Cardiac muscle cell (in vitro differentiated cells and primary cell): ENCODE data around the gene CHAC1. TPM values are rescaled to one million over a fixed set of nuclear protein-coding genes. Genes with fewer than 3 reads are reported as not detected.

Experiments used
- DNase-seq, 2 donors: peaks; one replicate each; pipeline versions ENCODE4 v3.0.0 to v3.0.0-alpha.2; 2010 to 2017; ENCODE audit warnings: low read depth in 1 of 2, low spot score in 1 of 2
- H3K27ac ChIP-seq: fragments of 200-600 bp; sonication (generic); 2 replicates; pipeline ENCODE4 v1.5.1; 2016
- H3K27me3 ChIP-seq: fragments of 200-600 bp; sonication (generic); 2 replicates; pipeline ENCODE4 v1.6.0; 2016; ENCODE audit warnings: control low read depth
- H3K36me3 ChIP-seq: fragments of 200-600 bp; sonication (generic); 2 replicates; pipeline ENCODE4 v1.5.1; 2016; ENCODE audit warnings: control low read depth
- H3K4me1 ChIP-seq: fragments of 200-600 bp; sonication (generic); 2 replicates; pipeline ENCODE4 v1.8.1; 2017; ENCODE audit warnings: low read depth, mild to moderate bottlenecking, mixed run types
- H3K4me3 ChIP-seq: fragments of 200-600 bp; sonication (generic); 2 replicates; pipeline ENCODE4 v1.5.1; 2016; ENCODE audit warnings: mild to moderate bottlenecking
- H3K9me3 ChIP-seq: fragments of 200-600 bp; sonication (generic); 2 replicates; pipeline ENCODE4 v1.5.1; 2017; ENCODE audit warnings: low read depth, mild to moderate bottlenecking, control low read depth
- polyA plus RNA-seq: library from polyadenylated mRNA; unstranded; fragments of >200 nt; fragmentation: Nextera tagmentation; extraction: Ambion mirVana; gene quantifications from 2 replicates; pipeline ENCODE4 v1.2.1, GENCODE V29; 2016
- total RNA-seq: library from RNA; depleted of rRNA; stranded (reverse); fragments of >200 nt; gene quantifications from 2 replicates; pipeline ENCODE4 v1.2.3, GENCODE V29; 2016
- TF ChIP-seq, protein P1 (sequence below): IDR thresholded peaks from 2 replicates; pipeline ENCODE4 v1.5.1; 2012; ENCODE audit warnings: low read depth, mild to moderate bottlenecking, low read length

Gene CHAC1
- total and polyA plus RNA-seq, 2 experiments from 2014 or later, result 5.0 to 6.0 TPM

DNA sequence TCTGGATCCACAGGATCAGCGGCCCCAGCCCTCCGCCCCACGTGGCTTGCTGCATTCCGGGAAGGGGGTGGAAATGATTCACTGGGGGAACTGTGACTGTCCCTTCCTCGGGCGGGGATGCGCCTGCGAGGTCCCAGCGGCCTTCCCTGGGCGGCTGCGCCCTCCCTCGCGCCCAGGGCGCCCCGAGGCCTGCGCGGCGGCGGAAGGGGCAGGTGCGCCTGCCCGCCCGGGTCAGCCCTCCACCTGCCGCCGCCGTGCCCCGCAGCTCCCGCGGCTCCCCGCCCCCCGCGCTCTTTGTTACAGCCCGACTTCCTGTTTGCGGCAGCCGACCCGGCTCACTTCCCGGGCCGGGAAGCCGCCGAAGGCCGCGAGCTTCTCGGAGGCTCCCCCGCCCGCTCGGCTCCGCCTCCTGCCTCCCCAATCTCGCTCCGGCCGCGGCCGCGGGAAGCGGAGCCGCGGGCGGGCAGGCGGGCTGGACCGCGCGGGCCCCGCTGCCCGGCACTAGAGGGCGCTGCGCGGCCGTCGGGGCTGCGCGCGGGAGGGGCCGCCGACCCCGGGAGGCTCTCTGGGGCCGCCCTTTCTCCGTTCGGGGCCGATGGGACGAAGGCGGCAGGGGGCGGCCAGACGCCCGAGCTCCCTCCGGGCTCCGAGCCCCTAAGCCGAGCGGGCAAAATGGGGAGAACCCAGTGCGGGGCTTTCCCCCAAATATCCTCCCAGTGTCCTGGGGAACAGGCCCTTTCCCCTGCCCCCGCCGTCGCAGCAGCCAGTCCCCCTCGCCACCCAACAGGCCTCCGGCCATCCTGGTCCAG, 11.5 kb upstream of the CHAC1 start:
- Histone ChIP-seq H3K9me3 (no peaks in the 10 kb centered on the region), H3K27ac (no peak overlapping the region), H3K4me3 (peak overlapping the region; percentile 39), H3K27me3 (peaks cover 30% of the 10 kb centered on the region), H3K4me1 (peaks cover 8% of the 10 kb centered on the region), H3K36me3 (no peaks in the 10 kb centered on the region)
- TF ChIP-seq, protein P1, sequence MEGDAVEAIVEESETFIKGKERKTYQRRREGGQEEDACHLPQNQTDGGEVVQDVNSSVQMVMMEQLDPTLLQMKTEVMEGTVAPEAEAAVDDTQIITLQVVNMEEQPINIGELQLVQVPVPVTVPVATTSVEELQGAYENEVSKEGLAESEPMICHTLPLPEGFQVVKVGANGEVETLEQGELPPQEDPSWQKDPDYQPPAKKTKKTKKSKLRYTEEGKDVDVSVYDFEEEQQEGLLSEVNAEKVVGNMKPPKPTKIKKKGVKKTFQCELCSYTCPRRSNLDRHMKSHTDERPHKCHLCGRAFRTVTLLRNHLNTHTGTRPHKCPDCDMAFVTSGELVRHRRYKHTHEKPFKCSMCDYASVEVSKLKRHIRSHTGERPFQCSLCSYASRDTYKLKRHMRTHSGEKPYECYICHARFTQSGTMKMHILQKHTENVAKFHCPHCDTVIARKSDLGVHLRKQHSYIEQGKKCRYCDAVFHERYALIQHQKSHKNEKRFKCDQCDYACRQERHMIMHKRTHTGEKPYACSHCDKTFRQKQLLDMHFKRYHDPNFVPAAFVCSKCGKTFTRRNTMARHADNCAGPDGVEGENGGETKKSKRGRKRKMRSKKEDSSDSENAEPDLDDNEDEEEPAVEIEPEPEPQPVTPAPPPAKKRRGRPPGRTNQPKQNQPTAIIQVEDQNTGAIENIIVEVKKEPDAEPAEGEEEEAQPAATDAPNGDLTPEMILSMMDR, result peak; percentile 29
- DNase-seq, result peak; percentile 83 to 84

DNA sequence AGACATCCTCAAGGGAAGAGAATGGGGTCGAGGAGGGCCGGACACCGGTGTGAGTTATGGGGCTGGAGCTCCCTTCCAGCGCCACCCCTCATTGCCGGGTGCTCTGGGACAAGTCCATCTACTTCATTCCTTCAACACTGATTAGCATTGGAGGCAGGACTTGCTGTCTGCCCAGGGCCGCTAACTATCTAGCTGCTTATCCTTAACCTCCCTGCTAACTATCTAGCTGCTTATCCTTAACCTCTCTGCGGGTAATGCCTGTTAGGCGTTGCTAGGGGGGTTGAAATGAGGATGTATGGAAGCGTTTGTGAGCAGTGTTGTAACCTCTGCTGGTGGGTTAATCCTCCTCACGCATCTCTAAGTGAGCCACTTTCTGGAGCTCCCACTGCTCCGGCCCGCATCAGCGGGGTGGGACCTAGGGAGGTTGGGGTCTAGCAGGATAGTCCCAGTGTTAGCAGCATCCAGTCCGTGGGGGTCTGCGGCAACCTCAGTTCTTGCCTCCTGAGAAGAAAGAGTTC, 10.9 kb upstream of the CHAC1 start:
- H3K9me3 ChIP-seq, result no peaks in the 10 kb centered on the region
- no peak for DNase-seq
- peaks cover 8% of the 10 kb centered on the region for H3K4me1 ChIP-seq
- H3K27me3 ChIP-seq, result peaks cover 30% of the 10 kb centered on the region
- TF ChIP-seq, protein P1, result no peak
- no peaks in the 10 kb centered on the region for H3K36me3 ChIP-seq
- no peak overlapping the region for H3K27ac ChIP-seq
- H3K4me3 ChIP-seq, result peak overlapping the region; percentile 39

DNA sequence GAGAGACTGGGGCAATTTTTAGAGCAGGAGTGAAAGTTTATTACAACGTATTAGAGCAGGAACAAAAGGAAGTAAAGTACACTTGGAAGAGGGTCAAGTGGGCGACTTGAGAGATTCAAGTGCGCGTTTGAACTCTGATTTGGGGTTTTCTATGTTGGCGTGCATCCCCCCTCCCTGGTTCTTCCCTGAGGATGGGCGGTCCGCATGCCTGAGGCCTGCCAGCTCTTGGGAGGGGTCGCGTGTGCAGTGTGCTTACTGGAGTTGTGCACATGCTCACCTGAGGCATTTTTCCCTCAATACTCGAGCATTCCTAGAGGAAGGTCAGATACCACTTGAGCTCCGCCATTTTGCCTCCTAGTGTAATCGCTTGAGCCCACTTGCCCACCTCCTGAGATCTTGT, 10.4 kb upstream of the CHAC1 start:
- no peak for DNase-seq
- Histone ChIP-seq H3K36me3 (no peaks in the 10 kb centered on the region), H3K27ac (no peak overlapping the region), H3K4me3 (no peak overlapping the region), H3K27me3 (peaks cover 30% of the 10 kb centered on the region), H3K9me3 (no peaks in the 10 kb centered on the region), H3K4me1 (peaks cover 8% of the 10 kb centered on the region)
- TF ChIP-seq, protein P1, result no peak

DNA sequence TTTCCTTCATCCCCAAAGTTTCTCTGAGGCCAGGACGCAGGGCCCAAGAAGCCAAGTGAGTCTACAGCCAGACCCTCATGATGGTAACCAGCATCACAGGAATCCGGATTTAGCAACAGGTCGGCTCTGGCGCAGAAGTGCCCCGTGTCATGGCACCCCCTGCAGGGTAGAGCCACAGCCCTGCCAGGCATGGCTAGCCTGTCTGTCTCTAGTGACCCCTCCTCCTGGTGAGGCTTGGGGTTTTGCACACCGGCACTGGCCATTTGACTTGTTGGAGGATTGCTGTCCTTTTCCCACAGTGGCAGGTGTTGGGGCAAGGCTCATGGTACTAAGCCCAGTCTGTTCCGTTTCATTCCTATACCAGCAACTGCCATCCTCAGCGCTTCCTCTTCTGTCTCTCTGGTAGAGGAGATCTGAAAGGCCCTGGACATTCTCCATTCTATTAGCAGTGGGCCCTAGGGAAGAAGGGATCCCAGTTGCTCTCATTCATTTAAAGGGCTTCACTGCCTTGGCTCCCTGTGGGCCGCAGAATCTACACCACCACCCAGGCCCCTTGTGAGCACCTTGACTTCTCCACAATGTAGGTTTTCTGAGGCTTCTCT, 9.4 kb upstream of the CHAC1 start:
- Histone ChIP-seq H3K36me3 (no peaks in the 10 kb centered on the region), H3K9me3 (no peaks in the 10 kb centered on the region), H3K4me3 (no peak overlapping the region), H3K4me1 (peaks cover 8% of the 10 kb centered on the region), H3K27ac (no peak overlapping the region), H3K27me3 (peaks cover 30% of the 10 kb centered on the region)
- DNase-seq, result no peak
- TF ChIP-seq, protein P1, result no peak

DNA sequence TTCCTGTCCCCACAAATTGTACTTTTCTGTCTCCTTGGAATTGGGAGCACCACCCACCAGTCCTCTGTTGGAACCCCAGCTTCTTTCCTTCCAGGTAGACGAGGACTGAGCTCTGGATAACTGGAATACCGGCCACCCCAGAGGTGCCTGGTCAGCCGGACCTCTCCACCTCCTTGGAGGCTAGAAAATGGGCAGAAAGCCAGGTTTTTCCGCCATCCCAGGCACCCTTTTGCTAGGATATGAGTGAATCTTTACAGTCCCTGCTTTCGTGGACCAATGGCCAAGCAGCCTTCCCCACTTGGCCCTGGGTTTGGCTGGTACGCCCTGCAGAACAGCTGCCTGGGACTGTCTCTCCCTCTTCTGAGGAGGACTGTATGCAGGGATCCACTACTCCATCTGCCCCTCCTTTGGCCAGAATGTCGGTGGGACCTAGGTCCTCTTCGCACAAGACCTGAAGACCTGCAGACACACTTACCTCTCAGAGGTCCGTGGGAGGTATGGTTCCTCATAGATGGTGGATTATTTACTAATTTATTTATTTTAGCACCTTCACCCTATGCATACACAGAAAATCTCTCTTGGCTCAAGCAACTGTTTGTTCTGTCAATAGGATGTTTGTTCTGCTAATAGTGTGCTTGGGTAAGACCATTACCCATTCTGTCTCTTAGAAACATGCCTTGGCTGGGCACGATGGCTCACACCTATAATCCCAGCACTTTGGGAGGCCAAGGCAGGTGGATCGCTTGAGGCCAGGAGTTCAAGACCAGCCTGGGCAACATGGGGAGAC, 8.6 kb upstream of the CHAC1 start:
- Histone ChIP-seq H3K4me3 (no peak overlapping the region), H3K36me3 (no peaks in the 10 kb centered on the region), H3K27ac (no peak overlapping the region), H3K27me3 (peaks cover 29% of the 10 kb centered on the region), H3K9me3 (no peaks in the 10 kb centered on the region), H3K4me1 (peaks cover 8% of the 10 kb centered on the region)
- TF ChIP-seq, protein P1, result no peak
- no peak for DNase-seq
